Measurements from ENCODE around the gene INPP5A. TPM values are rescaled to one million over a fixed set of nuclear protein-coding genes. Genes with fewer than 3 reads are reported as not detected.

INPP5A gene
- total and polyA plus RNA-seq, 2 of the 13 experiments (the other 11 are each of a cell fraction or from before 2014, with no cell fraction given) = 17.5 to 37.9 TPM

- no peak overlapping the region for H3K4me3 ChIP-seq (replicated peaks in 1 of 3; ENCODE audit: insufficient read depth in 1 of 3, low read depth in 2 of 3, low read length in 3 of 3)
- FAIRE-seq (no peak), DNase-seq (ENCODE audit: low spot score) (no peak), ATAC-seq (no peak)
- H2AFZ ChIP-seq (ENCODE audit: low read length) = no peak overlapping the region
- H4K20me1 ChIP-seq (ENCODE audit: insufficient read depth, low read length) = no peaks in the 10 kb centered on the region
- POLR2A ChIA-PET = no interaction called here
- H3K4me1 ChIP-seq (ENCODE audit: insufficient read depth, low read length) = no peaks in the 10 kb centered on the region
- H3K79me2 ChIP-seq (ENCODE audit: insufficient read depth, low read length) = no peaks in the 10 kb centered on the region
- no peak overlapping the region for H3K9ac ChIP-seq (ENCODE audit: insufficient read depth, low read depth, low read length)
- H3K27me3 ChIP-seq (ENCODE audit: control insufficient read depth in 1 of 2, insufficient read depth in 2 of 2, low read length in 2 of 2) = no peaks in the 10 kb centered on the region
- TF ChIP-seq ZNF691 (CRISPR knock-in tag; IDR thresholded peaks at IDR 0.05; ENCODE audit: borderline replicate concordance, low read depth) (no peak), SP2 (CRISPR knock-in tag; IDR thresholded peaks at IDR 0.05) (no peak), ZSCAN20 (CRISPR knock-in tag; IDR thresholded peaks at IDR 0.05; ENCODE audit: borderline replicate concordance) (no peak), ZNF773 (CRISPR knock-in tag; IDR thresholded peaks at IDR 0.05; ENCODE audit: borderline replicate concordance) (no peak), TP53 (CRISPR knock-in tag; conservative IDR thresholded peaks at IDR 0.05) (no peak), ARID4A (CRISPR knock-in tag; IDR thresholded peaks at IDR 0.05; ENCODE audit: borderline replicate concordance) (no peak), TOPORS (CRISPR knock-in tag; IDR thresholded peaks at IDR 0.05) (no peak), LCORL (IDR thresholded peaks at IDR 0.05) (no peak), LCORL (CRISPR knock-in tag; IDR thresholded peaks at IDR 0.05) (no peak), NFE2 (CRISPR knock-in tag; IDR thresholded peaks at IDR 0.05) (no peak), ZSCAN12 (CRISPR knock-in tag; IDR thresholded peaks at IDR 0.05) (no peak)
- H3K27ac ChIP-seq (ENCODE audit: extremely low read length, insufficient read depth, low read length) = no peak overlapping the region
- BruUV-seq (replicated peaks) = no TSS peak
- H3K36me3 ChIP-seq (replicated peaks in 1 of 2; ENCODE audit: control insufficient read depth in 1 of 2, insufficient read depth in 2 of 2, low read length in 2 of 2) = peaks cover 2 to 8% of the 10 kb centered on the region in 2 experiments; a peak in 2 of 5 replicates
- intact Hi-C loops (cut with micrococcal nuclease; ENCODE audit: unreplicated experiment) = no loop called here
- no peaks in the 10 kb centered on the region for H3K9me3 ChIP-seq (ENCODE audit: low read length)
- H3K4me2 ChIP-seq (ENCODE audit: low read depth, low read length) = no peak overlapping the region
- WGBS (ENCODE audit: low lambda C conversion rate) = 97% methylated on average over 15 of the region's 15 CpGs
- CTCF ChIA-PET (ENCODE audit: low intra/inter-chr PET ratio, low total read pairs) = no interaction called here
- in situ Hi-C loops (cut with HindIII; ENCODE audit: extremely low pct_ligation_motif_present, low pct_unique_long_range_greater_than_20kb) = no loop called here
Observed at GRCh38 chr10:132753596-132753995, 216.0 kb downstream of the INPP5A start.

Data from HepG2 (cell line).